Activated T-helper 2 cell treated with anti-CD3 and anti-CD28 coated beads, Interferon-gamma antibody, Interleukin-2, Interleukin-4, amounts not matched to agents 10 μg/mL and 5 μg/mL and 100 μg/mL, durations not matched to agents 14 hours and 24 hours and 36 hours (primary cell): ENCODE measurements around the gene KLHL10. TPM values are rescaled to one million over a fixed set of nuclear protein-coding genes. Genes with fewer than 3 reads are reported as not detected.
A peak's percentile ranks its signal among the peaks of the same experiment; 100 is the strongest.

Experiments used
- DNase-seq: peaks from one replicate; pipeline ENCODE4 v3.0.0; 2021; ENCODE audit warnings: low spot score
- H3K27ac Mint-ChIP-seq: one replicate; pipeline ENCODE4 v1.8.0; 2021; ENCODE audit warnings: mixed read lengths
- H3K27me3 Mint-ChIP-seq: one replicate; pipeline ENCODE4 v1.8.0; 2021; ENCODE audit warnings: low read depth, mixed read lengths
- H3K36me3 Mint-ChIP-seq: one replicate; pipeline ENCODE4 v1.8.0; 2021; ENCODE audit warnings: low read depth, mixed read lengths
- H3K4me1 Mint-ChIP-seq: one replicate; pipeline ENCODE4 v1.8.0; 2021; ENCODE audit warnings: low read depth, mixed read lengths
- H3K4me3 Mint-ChIP-seq: one replicate; pipeline ENCODE4 v1.8.0; 2021; ENCODE audit warnings: low read depth, mild to moderate bottlenecking, moderate library complexity, mixed read lengths
- H3K9me3 Mint-ChIP-seq: one replicate; pipeline ENCODE4 v1.8.0; 2021; ENCODE audit warnings: mixed read lengths
- intact Hi-C: fragments of 100-400 bp; cut with micrococcal nuclease; formaldehyde crosslinking; loops from one replicate; pipeline ENCODE4 v1.15.1; 2023
- total RNA-seq: library from RNA; stranded (reverse); gene quantifications from 2 replicates; pipeline ENCODE4 v1.2.3, GENCODE V29; 2022

The KLHL10 gene
- 0.16 and 0.23 TPM in 2 replicates for total RNA-seq

DNA sequence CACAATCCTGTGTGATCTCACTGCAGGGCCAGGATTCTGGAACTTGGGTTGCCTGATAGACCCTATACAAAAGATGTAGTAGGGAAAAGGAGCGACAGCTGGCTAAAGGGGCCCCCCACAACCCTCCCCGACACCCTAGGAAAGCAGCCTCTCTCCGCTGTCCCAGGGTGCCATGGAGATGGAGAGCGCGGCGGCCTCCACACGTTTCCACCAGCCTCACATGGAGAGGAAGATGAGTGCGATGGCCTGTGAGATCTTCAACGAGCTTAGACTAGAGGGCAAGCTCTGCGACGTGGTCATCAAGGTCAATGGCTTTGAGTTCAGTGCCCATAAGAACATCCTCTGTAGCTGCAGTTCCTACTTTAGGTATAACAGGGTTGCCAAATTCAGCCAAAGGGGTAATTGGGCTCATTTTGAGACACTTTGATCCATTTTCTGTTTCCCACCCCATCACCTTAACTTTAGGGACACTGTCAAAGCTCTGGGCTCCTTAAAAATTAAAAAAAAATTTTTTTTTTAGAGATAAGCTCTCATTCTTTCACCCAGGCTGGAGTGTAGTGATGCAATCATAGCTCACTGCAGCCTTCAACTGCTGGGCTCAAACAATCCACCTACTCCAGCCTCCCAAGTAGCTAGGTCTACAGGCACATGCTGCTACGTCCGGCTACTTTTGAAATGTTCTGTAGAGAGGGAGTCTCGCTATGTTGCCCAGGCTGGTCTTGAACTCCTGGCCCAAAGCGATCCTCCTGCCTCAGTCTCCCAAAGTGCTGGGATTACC lies at the start of gene KLHL10:
Gene KLHL10 (plus strand): TSS at position 65 of the 778 bp plus-strand sequence. CDS start 108 bp downstream, at position 173.
- H3K9me3 Mint-ChIP-seq: no peaks in the 10 kb centered on the region
- peaks cover 14% of the 10 kb centered on the region for H3K36me3 Mint-ChIP-seq
- peaks cover 16% of the 10 kb centered on the region for H3K4me1 Mint-ChIP-seq
- peaks cover 8% of the 10 kb centered on the region for H3K27me3 Mint-ChIP-seq
- peak within 1 kb of the TSS; percentile 76 for H3K4me3 Mint-ChIP-seq
- intact Hi-C loops: no loop called here
- no peak within 1 kb of the TSS for H3K27ac Mint-ChIP-seq
- DNase-seq: no peak

DNA sequence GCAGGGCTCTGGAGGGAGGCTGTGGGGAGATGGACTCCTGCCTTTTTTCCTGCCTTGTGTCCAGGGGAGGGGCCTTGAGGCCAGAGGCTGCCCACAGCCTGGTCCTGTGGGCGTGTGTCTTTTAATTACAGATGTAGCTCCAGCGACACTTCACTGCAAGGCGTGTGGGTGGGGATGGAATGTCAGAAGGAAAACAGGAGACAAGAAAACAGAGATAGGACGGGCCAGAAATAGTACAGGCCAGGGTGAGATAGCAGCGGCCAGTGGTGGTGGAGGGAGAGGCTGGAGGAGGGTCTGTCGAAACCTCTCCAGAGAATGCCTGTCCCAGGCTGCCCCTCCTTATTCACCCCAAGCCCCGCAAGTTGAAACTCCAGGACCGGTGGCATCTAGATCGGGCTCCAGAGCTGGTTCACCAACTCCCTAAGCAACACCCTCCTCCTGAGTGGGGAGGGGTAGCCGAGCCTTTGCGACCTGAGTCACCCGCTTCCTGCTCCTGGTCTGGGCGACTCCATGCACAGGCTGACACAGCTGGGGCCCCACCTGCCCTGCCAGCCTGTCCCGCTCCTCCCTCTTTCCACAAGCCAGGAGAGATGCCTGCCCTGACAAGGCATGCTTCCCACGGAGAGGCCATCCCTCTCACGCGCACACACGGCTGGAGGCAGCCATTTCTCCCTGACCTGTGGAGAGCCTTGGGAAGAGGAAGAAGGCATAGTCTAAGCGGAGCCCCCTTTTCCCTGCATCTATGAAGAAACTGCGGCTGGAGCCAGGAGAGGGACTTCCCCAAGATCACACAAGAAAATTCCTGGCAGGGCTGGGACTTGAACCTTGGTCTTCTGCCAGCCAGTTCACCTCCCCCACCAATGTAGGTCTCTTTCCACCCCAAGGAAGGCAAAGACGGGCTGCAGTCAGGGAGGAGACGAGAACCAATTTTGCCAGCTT lies 44.5 kb upstream of the KLHL10 start:
- H3K36me3 Mint-ChIP-seq: no peaks in the 10 kb centered on the region
- no peak overlapping the region for H3K4me3 Mint-ChIP-seq
- intact Hi-C loops: no loop called here
- H3K27me3 Mint-ChIP-seq: peaks cover 6% of the 10 kb centered on the region
- no peak for DNase-seq
- no peak overlapping the region for H3K27ac Mint-ChIP-seq
- no peaks in the 10 kb centered on the region for H3K9me3 Mint-ChIP-seq
- peaks cover 3% of the 10 kb centered on the region for H3K4me1 Mint-ChIP-seq

DNA sequence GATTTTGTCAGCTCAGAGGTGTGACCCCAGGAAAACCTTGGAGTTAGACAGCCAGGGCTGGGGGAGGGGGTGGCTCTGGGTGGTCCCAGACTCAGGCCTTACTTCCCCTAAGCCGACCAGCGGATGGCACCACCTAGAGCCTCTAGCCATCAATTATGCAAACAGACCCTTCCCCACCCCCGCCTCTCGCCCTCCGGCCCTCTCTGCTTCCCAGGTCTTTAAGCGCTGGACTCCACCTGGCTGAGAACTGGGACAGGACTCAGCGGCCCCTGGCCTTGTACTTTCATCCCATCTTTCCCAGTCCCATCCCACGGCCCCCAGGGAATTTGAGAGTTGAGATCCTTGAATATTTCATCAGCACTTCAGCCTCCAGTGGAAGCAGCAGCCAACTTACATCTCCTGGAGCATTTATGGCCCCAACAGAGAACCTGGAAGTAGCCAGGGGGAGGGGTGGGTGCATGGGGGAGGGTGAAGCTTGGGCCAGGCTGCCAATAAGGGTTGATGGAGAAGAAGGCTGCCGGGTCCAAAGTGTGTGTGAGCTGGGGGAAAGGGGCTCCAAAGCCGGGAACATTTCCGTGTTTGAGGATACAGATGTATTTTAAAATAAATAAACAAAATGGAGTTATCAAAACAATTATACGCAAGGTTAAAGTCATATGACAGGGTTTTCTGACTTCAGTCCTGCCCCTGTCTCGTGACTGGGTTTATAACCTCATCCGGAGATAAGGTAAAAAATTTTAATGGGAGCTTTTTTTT lies 43.7 kb upstream of the KLHL10 start:
- no peaks in the 10 kb centered on the region for H3K9me3 Mint-ChIP-seq
- H3K4me3 Mint-ChIP-seq: no peak overlapping the region
- peaks cover 4% of the 10 kb centered on the region for H3K27me3 Mint-ChIP-seq
- H3K4me1 Mint-ChIP-seq: no peaks in the 10 kb centered on the region
- H3K27ac Mint-ChIP-seq: no peak overlapping the region
- DNase-seq: no peak
- intact Hi-C loops: no loop called here
- no peaks in the 10 kb centered on the region for H3K36me3 Mint-ChIP-seq

DNA sequence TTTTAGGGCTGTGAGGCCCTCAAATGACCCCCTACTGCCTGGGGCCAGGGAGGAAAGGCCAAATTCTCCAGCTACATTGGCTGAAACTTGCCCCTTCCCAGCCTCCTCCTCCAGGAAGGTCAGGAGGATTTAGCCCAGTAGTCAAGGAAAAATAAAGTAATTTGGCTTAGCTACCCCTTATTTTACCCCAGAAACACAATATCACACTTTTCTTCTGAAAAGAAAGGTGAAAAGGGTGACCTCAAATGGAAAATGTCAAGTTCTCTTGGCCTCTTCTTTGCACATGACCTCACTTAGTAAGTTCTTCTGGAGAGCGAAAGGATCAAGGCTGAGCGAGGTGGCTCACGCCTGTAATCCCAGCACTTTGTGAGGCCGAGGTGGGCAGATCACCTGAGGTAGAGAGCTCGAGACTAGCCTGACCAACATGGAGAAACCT lies 43.1 kb upstream of the KLHL10 start:
- no peak overlapping the region for H3K4me3 Mint-ChIP-seq
- peaks cover 2% of the 10 kb centered on the region for H3K27me3 Mint-ChIP-seq
- DNase-seq: no peak
- no peaks in the 10 kb centered on the region for H3K36me3 Mint-ChIP-seq
- intact Hi-C loops: no loop called here
- H3K4me1 Mint-ChIP-seq: no peaks in the 10 kb centered on the region
- H3K27ac Mint-ChIP-seq: no peak overlapping the region
- no peaks in the 10 kb centered on the region for H3K9me3 Mint-ChIP-seq

DNA sequence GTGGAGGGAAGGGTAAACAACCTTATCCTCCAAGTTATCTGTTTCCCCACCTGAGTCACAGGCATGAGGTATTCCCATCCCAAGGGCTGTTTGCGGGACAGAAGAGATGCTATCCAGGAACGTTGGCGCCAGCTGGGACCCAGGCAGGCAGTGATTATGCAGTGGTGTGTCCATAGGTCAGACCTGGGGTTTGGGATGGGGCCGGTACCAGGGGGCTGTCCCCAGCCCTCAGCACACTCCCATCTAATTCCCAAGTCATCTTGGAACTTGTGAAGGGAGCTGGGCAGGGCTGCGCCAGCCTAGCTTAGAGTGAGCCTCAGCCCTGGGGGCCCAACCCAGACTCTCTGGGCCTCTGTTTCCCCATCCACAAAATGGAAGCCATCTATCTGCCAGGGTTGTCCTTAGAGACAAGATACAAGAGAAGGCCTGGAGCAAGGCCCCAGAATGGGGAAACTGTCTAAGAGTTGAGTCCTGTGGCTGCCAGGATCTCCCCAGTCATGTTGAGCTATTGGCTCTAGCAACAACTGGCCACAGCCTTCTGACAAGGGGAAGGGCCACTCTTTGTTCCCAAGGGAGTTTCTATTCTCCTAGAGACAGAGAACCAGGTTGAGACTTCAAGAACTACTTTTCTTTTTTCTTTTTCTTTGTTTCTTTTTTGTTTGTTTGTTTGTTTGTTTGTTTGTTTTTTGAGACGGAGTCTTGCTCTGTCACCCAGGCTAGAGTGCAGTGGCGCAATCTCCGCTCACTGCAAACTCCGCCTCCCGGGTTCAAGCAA lies 41.3 kb upstream of the KLHL10 start:
- intact Hi-C loops: no loop called here
- H3K27ac Mint-ChIP-seq: no peak overlapping the region
- no peaks in the 10 kb centered on the region for H3K4me1 Mint-ChIP-seq
- H3K27me3 Mint-ChIP-seq: no peaks in the 10 kb centered on the region
- no peak for DNase-seq
- H3K9me3 Mint-ChIP-seq: no peaks in the 10 kb centered on the region
- no peaks in the 10 kb centered on the region for H3K36me3 Mint-ChIP-seq
- no peak overlapping the region for H3K4me3 Mint-ChIP-seq

DNA sequence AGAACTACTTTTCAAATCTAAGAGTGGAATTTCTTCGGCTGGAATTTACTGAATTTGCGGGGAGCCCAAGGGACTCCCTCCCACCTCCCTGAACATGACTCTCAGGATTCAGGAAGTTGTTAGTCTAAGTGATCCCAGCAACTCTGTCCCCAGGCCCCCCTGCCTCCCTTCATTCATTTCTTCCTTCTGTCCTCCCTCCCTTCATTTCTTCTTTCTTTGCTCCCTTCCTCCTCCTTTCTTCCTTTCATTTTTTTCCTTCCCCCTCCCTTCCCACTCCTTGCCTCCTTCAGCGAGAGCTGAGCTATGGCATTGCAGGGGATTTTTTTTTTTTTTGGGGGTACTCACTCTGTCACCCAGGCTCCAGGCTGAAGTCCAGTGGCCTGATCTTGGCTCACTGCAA lies 40.2 kb upstream of the KLHL10 start:
- no peaks in the 10 kb centered on the region for H3K36me3 Mint-ChIP-seq
- no peak overlapping the region for H3K4me3 Mint-ChIP-seq
- no peaks in the 10 kb centered on the region for H3K27me3 Mint-ChIP-seq
- H3K4me1 Mint-ChIP-seq: peaks cover 4% of the 10 kb centered on the region
- no peak overlapping the region for H3K27ac Mint-ChIP-seq
- DNase-seq: no peak
- H3K9me3 Mint-ChIP-seq: no peaks in the 10 kb centered on the region
- intact Hi-C loops: no loop called here

DNA sequence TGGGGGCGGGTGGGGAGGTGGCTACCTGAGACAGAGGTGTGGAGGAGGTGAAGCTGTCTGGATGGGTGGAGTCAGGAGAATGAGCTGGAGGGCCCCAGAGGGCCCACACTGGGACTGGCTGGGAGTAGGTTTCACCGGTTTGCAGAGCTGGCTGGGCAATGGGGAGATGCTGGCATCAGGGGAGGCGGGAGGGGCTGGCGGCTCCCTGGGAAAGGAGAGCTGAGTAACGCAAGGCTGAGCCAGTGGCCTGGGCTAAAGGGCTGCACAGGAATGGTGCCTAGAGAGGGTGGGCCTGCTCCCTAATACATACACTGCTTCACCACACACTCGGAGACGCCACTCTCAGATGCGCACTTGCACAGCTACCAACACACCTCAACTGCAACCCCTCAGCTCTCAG lies 38.3 kb upstream of the KLHL10 start:
- Mint-ChIP-seq H3K4me3 (no peak overlapping the region), H3K9me3 (no peaks in the 10 kb centered on the region), H3K4me1 (peaks cover 8% of the 10 kb centered on the region), H3K27ac (no peak overlapping the region), H3K27me3 (no peaks in the 10 kb centered on the region), H3K36me3 (no peaks in the 10 kb centered on the region)
- intact Hi-C loops: no loop called here
- DNase-seq: no peak

DNA sequence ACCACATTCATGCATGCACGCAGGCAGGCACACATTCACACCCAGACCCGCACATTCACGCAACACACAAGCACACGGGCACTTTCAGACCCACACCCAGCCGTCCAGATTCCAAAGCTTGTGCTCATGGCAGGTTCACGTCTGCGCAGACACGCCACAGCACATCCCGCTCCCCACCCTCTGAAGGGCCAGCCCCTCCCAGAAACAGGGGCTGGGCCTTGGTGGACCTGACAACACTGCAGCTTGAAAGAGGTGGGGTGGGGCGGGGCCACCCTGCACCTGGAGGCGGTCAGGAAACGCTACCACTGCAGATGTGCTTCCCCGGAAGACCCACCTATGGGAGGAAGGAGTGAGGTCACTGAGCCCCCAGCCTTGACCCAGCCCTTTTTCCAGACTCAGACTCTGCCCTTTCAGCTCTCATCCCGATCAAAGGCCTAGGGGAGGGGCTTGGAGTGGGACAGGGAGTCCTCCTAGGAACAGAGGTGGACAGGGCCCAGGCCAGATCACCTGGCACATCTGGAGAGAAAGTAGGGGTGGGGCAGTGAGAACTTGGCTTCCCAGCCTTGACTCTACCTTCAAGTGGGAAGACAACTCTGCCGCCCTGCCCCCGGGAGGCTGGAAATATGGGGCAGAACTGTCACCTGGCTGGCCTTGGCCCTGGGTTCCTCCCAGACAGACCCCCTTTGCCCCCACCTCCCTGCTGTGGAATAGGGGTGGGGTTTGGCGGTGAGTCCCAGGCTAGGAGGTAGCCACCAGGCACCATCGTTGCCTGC lies 36.8 kb upstream of the KLHL10 start:
- intact Hi-C loops: loop anchor here (1.0 kb wide), 1 partner anchor 62 kb away; no protein-coding TSS in a partner anchor
- DNase-seq: no peak
- H3K4me1 Mint-ChIP-seq: peaks cover 8% of the 10 kb centered on the region
- no peak overlapping the region for H3K4me3 Mint-ChIP-seq
- no peak overlapping the region for H3K27ac Mint-ChIP-seq
- H3K9me3 Mint-ChIP-seq: no peaks in the 10 kb centered on the region
- no peaks in the 10 kb centered on the region for H3K36me3 Mint-ChIP-seq
- no peaks in the 10 kb centered on the region for H3K27me3 Mint-ChIP-seq

DNA sequence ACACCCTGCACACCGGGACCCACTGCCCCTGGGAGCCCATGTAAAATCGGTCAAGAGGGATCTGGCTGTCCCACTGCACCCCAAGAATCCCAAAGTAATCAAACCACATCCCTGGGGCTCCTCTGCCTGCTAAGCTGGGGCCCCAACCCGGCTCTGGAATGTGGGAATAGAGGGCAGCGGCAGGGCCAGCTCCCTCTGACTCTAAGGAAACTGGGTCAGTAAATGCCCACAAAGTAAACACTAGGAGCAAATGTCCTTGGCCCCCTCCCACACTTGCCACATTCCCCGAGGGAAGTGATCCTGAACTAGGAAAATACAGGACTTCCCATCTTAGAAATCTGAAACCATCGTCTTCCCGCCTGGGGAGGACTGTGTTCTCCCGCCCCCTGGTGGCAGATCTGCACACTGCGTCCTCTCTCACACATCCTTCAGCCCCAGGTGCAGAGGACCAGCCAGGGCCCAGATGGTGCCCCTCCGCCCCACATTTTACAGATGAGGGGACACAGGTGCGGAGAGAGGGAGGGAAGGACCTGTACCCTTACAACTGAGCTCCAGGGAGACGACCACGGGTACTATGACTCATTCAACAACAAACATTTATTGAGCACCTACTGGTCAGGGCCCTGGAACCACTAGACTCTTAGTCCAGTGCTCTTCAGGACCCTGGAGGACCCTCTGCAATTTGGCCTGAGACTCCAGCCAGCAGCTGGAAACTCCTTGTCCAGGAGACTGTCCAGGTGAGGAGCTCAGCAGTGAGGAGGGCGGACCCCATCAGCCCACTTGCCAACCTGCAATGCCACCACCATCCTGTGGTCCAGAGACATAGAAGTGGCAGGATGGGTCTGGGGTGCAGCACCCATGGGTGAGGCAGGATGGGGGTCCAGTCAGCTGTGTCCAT lies 36.0 kb upstream of the KLHL10 start:
- H3K27ac Mint-ChIP-seq: peak overlapping the region; percentile 11
- no peak overlapping the region for H3K4me3 Mint-ChIP-seq
- DNase-seq: peak; percentile 53
- intact Hi-C loops: loop anchor here (1.0 kb wide), 1 partner anchor 63 kb away; no protein-coding TSS in a partner anchor
- no peaks in the 10 kb centered on the region for H3K36me3 Mint-ChIP-seq
- H3K4me1 Mint-ChIP-seq: peaks cover 8% of the 10 kb centered on the region
- no peaks in the 10 kb centered on the region for H3K27me3 Mint-ChIP-seq
- no peaks in the 10 kb centered on the region for H3K9me3 Mint-ChIP-seq

DNA sequence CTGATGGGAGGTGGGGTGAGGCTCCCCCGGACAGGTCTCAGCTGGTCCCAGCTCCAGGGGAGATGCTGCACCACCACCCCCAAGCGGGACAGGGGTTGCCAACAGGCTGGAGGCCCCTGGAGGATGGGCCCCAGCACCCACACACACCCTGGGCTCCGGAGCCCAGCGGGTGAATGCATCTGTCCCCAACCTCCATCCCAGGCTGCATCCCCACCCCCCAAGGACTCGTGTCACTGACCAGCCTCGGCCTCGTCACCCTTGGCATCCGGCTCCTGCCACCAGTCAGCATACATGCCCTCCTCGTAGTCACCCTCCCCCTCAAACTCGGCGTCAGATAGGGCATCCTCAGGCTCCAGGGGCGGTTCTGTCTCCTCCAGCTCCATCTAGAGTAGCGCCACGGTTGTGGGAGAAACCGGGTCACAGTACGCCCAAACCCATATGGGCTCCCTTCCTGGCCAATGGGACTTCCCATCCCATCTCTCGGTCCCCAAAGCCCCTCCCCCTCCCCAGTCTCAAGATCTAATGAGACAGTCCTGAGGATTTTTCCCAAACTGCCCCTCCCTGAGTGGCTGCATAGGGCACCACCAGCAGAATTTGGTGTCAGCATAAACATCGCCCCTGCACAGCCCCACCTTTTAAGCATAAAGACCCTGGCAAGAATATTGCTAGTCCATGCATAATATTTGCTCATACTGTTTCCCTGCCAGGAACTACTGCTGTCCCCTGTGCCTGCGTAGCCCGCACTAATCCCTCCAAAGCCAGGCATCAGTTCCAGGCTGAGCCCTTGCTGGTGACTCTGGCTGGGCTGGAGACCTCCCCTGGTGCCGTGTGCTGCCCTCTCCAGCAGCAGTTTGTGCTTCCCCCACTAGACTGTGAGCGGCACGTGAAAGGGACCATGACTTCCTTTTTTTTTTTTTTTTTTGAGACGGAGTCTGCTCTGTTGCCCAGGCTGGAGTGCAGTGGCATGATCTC lies 34.3 kb upstream of the KLHL10 start:
- H3K4me1 Mint-ChIP-seq: peaks cover 8% of the 10 kb centered on the region
- intact Hi-C loops: no loop called here

More for the DNA sequence above, 34.3 kb upstream of the KLHL10 start:
- H3K27me3 Mint-ChIP-seq: no peaks in the 10 kb centered on the region
- DNase-seq: no peak
- no peaks in the 10 kb centered on the region for H3K9me3 Mint-ChIP-seq
- H3K27ac Mint-ChIP-seq: no peak overlapping the region
- no peak overlapping the region for H3K4me3 Mint-ChIP-seq
- no peaks in the 10 kb centered on the region for H3K36me3 Mint-ChIP-seq
